GM12892 (cell line): ENCODE results near the gene ATP11B.

Experiments
- POLR2A ChIP-seq: IDR thresholded peaks from 2 replicates; pipeline ENCODE4 v1.6.1; 2011; ENCODE audit warnings: low read depth, low read length, control low read depth
- POLR2AphosphoS5 ChIP-seq: IDR thresholded peaks from 2 replicates; pipeline ENCODE4 v1.6.1; 2011; ENCODE audit warnings: low read depth, low read length, control low read depth
- TAF1 ChIP-seq: IDR thresholded peaks from 2 replicates; pipeline ENCODE4 v1.6.1; 2011; ENCODE audit warnings: low read depth, mild to moderate bottlenecking, control low read depth, low read length, borderline replicate concordance

DNA sequence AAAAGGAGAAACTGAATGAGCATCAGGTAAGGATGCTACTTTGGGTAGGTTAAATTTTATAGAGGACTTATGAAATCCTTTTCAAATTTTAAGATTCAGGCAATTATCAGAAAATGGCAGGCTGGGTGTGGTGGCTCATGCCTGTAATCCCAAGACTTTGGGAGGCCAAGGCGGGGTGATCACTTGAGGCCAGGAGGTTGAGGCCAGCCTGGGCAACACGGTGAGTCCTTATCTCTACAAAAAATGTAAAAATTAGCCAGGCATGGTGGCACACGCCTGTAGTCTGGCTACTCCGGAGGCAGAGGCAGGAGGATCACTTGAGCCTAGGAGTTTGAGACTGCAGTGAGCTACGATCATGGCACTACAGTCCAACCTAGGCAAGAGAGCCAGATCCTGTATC lies 163.9 kb downstream of the ATP11B start:
- TF ChIP-seq POLR2A (no peak), POLR2AphosphoS5 (no peak), TAF1 (no peak)
